Adrenal gland (tissue), 5 donors: Measurements from ENCODE around the gene CHST8.

Experiments
- POLR2A ChIP-seq, 2 donors: fragments of 450-650 bp; IDR thresholded peaks; one replicate each; pipeline ENCODE4 v1.6.1; 2017; ENCODE audit warnings: antibody characterized with exemption in 2 of 2, mild to moderate bottlenecking in 2 of 2, moderate library complexity in 1 of 2
- TF ChIP-seq, protein P1 (sequence below), 6 experiments: fragments of 450-650 bp in 4 of 6; fragments of 200-600 bp in 2 of 6; sonication (generic) in 1 of 6; IDR thresholded peaks; 1 replicate in 5 of 6; 2 replicates in 1 of 6; pipeline versions ENCODE4 v1.5.1 to v1.8.0; 2016 to 2021; ENCODE audit warnings: antibody characterized with exemption in 6 of 6, mild to moderate bottlenecking in 2 of 6, moderate library complexity in 1 of 6
- donor health status: DM: no; HTN: no; CAD: no.

DNA sequence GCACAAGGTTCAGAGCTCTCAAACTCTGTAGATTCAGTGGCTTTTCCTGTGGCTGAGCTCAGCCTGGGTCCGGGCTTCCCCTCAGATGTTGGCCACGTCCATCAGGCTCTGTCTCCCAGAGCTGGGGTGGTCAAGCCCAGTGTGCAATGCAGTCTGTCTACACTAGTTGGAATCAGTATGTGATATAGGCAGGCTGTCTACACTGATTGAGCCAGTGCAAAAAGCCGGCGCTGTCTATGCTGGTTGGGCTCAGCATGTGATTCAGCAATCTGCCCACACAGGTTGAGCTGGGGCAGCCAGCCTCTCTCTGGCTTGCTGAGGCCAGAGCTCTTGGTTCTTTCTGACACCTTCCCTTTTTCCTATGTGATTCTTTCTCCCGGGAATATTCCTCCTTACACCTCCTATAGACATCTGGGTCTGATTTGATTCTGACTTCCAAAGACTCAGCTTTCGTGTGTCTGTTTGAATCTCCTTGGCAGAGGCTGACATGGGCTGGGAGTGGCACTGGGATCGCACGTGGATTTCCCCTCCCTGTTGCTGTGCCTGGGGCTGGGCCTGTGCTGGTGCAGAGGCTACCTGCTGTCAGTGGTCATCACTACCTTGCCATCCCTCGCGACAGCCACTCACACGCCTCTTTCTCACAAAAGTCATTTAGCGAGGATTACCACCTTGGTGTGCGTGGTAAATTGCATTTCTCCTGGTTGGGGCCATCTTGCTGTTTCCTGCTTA is 9.3 kb downstream of the CHST8 start:
- no peak for TF ChIP-seq POLR2A (IDR thresholded peaks at IDR 0.05)
- TF ChIP-seq, protein P1, sequence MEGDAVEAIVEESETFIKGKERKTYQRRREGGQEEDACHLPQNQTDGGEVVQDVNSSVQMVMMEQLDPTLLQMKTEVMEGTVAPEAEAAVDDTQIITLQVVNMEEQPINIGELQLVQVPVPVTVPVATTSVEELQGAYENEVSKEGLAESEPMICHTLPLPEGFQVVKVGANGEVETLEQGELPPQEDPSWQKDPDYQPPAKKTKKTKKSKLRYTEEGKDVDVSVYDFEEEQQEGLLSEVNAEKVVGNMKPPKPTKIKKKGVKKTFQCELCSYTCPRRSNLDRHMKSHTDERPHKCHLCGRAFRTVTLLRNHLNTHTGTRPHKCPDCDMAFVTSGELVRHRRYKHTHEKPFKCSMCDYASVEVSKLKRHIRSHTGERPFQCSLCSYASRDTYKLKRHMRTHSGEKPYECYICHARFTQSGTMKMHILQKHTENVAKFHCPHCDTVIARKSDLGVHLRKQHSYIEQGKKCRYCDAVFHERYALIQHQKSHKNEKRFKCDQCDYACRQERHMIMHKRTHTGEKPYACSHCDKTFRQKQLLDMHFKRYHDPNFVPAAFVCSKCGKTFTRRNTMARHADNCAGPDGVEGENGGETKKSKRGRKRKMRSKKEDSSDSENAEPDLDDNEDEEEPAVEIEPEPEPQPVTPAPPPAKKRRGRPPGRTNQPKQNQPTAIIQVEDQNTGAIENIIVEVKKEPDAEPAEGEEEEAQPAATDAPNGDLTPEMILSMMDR (IDR thresholded peaks at IDR 0.05) = no peak
